Measurements from ENCODE around the gene NHLRC2. TPM values are rescaled to one million over a fixed set of nuclear protein-coding genes. Genes with fewer than 3 reads are reported as not detected.

The NHLRC2 gene
- total and polyA plus RNA-seq, 4 donors = 4.2 to 49.0 (median 26.9) TPM

DNA sequence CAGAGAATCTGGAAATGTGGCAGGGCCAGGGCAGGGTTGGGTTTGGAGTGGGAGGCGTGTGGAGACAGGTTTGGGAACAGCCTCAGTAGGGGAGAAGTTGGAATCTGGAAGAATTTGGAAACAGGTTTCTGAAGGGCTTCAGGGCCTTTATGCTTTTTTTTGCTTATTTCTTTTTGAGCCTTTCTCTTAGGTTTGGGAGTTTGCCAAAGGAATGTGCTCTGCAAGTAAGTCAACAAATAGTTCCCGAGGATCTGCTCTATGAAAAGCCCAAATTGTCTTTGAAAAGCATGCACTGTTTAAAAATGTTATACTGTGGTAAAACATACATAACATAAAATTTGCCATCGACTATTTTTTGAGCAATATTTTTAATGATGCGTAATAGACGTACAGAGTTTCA lies 102.6 kb downstream of the NHLRC2 start:
- TF ChIP-seq, protein P1, sequence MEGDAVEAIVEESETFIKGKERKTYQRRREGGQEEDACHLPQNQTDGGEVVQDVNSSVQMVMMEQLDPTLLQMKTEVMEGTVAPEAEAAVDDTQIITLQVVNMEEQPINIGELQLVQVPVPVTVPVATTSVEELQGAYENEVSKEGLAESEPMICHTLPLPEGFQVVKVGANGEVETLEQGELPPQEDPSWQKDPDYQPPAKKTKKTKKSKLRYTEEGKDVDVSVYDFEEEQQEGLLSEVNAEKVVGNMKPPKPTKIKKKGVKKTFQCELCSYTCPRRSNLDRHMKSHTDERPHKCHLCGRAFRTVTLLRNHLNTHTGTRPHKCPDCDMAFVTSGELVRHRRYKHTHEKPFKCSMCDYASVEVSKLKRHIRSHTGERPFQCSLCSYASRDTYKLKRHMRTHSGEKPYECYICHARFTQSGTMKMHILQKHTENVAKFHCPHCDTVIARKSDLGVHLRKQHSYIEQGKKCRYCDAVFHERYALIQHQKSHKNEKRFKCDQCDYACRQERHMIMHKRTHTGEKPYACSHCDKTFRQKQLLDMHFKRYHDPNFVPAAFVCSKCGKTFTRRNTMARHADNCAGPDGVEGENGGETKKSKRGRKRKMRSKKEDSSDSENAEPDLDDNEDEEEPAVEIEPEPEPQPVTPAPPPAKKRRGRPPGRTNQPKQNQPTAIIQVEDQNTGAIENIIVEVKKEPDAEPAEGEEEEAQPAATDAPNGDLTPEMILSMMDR (IDR thresholded peaks at IDR 0.05; ENCODE audit: control extremely low read depth, extremely low read depth) = no peak
- 65 to 82% methylated on average over 5 of the region's 5 CpGs for WGBS, 2 donors
- DNase-seq = peak; percentile 28 to 88 (median 80)

DNA sequence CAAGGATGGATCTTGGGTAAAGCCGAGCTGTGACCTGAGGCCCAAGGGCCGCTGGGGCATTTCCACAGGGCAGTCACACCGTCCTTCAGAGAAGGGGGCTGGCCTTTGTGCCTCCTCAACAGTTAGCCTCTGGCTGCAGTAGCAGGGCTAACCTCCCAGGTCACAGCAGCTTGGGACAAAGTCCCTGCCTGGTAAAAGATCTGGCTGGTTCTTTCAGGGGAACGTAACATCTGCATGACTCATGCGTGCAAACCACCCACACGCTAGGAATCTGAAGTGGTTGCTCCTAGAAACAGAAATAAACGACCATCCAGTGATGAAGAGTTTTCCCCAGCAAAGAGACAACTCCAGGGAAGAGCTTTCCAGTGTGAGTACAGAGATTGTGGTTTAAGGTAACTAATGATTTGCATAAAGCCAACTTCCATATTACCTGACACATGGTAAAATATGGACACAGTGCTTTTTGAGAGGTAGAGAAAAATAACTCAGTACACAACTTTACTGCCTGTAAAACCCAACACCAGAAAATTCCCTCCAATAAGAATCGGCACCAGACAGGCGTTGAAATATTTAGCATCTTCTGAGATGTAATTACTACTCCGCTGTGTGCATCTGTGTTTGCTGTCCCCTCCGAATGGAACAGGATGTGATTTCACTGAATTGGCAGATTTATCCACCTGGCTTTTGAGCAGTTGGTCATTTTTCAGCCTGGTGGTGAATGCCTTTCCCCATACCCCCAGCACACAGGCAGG lies 104.3 kb downstream of the NHLRC2 start:
- Histone ChIP-seq H3K4me3 (no peak overlapping the region), H3K9me3 (ENCODE audit: control insufficient read depth in 4 of 4, insufficient read depth in 3 of 4, low read length in 3 of 4) (no peaks in the 10 kb centered on the region), H3K4me1 (ENCODE audit: control insufficient read depth in 5 of 5, insufficient read depth in 5 of 5, low read length in 5 of 5) (peaks cover 0 to 22% (median 4%) of the 10 kb centered on the region in 5 donors), H3K27me3 (ENCODE audit: control insufficient read depth in 3 of 3, insufficient read depth in 3 of 3, low read length in 2 of 3) (no peaks in the 10 kb centered on the region), H3K36me3 (ENCODE audit: control insufficient read depth in 4 of 4, insufficient read depth in 4 of 4, low read length in 4 of 4) (no peaks in the 10 kb centered on the region), H3K27ac (ENCODE audit: low read depth in 1 of 2, low read length in 1 of 2) (peak overlapping the region in 1 of 2 donors; percentile 87), H3K9ac (ENCODE audit: insufficient read depth in 1 of 2, low read length in 2 of 2) (no peak overlapping the region)
- TF ChIP-seq, protein P1 (IDR thresholded peaks at IDR 0.05; ENCODE audit: control extremely low read depth, extremely low read depth) = no peak
- peak; percentile 36 to 57 (median 39) for DNase-seq
- ATAC-seq (ENCODE audit: insufficient read depth, low FRiP score) = peak; percentile 45
- WGBS, 2 donors = 62 to 87% methylated on average over 11 of the region's 11 CpGs

More for the DNA sequence above, 102.6 kb downstream of the NHLRC2 start:
- H3K9me3 ChIP-seq (ENCODE audit: control insufficient read depth in 4 of 4, insufficient read depth in 3 of 4, low read length in 3 of 4) = no peaks in the 10 kb centered on the region
- ATAC-seq (ENCODE audit: insufficient read depth, low FRiP score) = no peak
- peaks cover 0 to 22% (median 5%) of the 10 kb centered on the region in 5 donors for H3K4me1 ChIP-seq (ENCODE audit: control insufficient read depth in 5 of 5, insufficient read depth in 5 of 5, low read length in 5 of 5)
- H3K9ac ChIP-seq (ENCODE audit: insufficient read depth in 1 of 2, low read length in 2 of 2) = no peak overlapping the region
- H3K27ac ChIP-seq (ENCODE audit: low read depth in 1 of 2, low read length in 1 of 2) = peak overlapping the region in 1 of 2 donors; percentile 83
- no peak overlapping the region for H3K4me3 ChIP-seq
- no peaks in the 10 kb centered on the region for H3K27me3 ChIP-seq (ENCODE audit: control insufficient read depth in 3 of 3, insufficient read depth in 3 of 3, low read length in 2 of 3)
- H3K36me3 ChIP-seq (ENCODE audit: control insufficient read depth in 4 of 4, insufficient read depth in 4 of 4, low read length in 4 of 4) = no peaks in the 10 kb centered on the region

DNA sequence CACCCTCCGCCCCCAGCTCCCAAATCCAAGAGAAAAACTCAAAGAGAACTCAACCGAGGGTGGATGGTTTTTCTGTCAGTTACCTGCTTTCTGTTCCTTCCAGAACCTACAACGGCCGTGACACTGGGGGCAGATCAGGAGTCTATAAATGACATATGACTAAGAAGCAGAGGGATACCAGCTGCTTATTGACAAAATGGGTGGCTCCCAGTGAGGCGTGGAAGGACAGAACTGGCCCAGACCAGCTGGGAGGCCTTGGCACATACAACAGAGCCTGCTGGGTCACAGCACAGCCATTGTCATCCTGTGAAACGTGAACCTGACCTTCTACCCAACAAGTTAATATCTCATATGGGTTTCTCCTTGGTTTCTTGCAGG lies 104.9 kb downstream of the NHLRC2 start:
- DNase-seq = no peak
- H3K27ac ChIP-seq (ENCODE audit: low read depth in 1 of 2, low read length in 1 of 2) = peak overlapping the region in 1 of 2 donors; percentile 63
- TF ChIP-seq, protein P1 (IDR thresholded peaks at IDR 0.05; ENCODE audit: control extremely low read depth, extremely low read depth) = no peak
- ATAC-seq (ENCODE audit: insufficient read depth, low FRiP score) = no peak
- no peak overlapping the region for H3K9ac ChIP-seq (ENCODE audit: insufficient read depth in 1 of 2, low read length in 2 of 2)
- H3K27me3 ChIP-seq (ENCODE audit: control insufficient read depth in 3 of 3, insufficient read depth in 3 of 3, low read length in 2 of 3) = no peaks in the 10 kb centered on the region
- no peak overlapping the region for H3K4me3 ChIP-seq
- no peaks in the 10 kb centered on the region for H3K36me3 ChIP-seq (ENCODE audit: control insufficient read depth in 4 of 4, insufficient read depth in 4 of 4, low read length in 4 of 4)
- H3K4me1 ChIP-seq (ENCODE audit: control insufficient read depth in 5 of 5, insufficient read depth in 5 of 5, low read length in 5 of 5) = peaks cover 0 to 22% (median 4%) of the 10 kb centered on the region in 5 donors
- WGBS, 2 donors = 90 to 92% methylated on average over 6 of the region's 6 CpGs
- no peaks in the 10 kb centered on the region for H3K9me3 ChIP-seq (ENCODE audit: control insufficient read depth in 4 of 4, insufficient read depth in 3 of 4, low read length in 3 of 4)
